H9 (cell line): ENCODE measurements around the gene GLRX. TPM values are rescaled to one million over a fixed set of nuclear protein-coding genes. Genes with fewer than 3 reads are reported as not detected.
A peak's percentile ranks its signal among the peaks of the same experiment; 100 is the strongest.

ENCODE experiments used
- DNase-seq: peaks from one replicate; pipeline ENCODE4 v3.0.0-alpha.2; 2017
- H2AFZ ChIP-seq: one replicate; pipeline ENCODE4 v1.6.1; 2013; ENCODE audit warnings: mild to moderate bottlenecking, low read length, control low read depth, moderate library complexity
- H2AK5ac ChIP-seq: 2 replicates; pipeline ENCODE4 v1.6.1; 2013; ENCODE audit warnings: low read length, control low read depth, mixed read lengths; ENCODE audit not compliant: insufficient read length
- H2BK120ac ChIP-seq: one replicate; pipeline ENCODE4 v1.6.1; 2013; ENCODE audit warnings: low read depth, mild to moderate bottlenecking, low read length, control low read depth, inconsistent platforms; ENCODE audit not compliant: poor library complexity, severe bottlenecking
- H2BK12ac ChIP-seq: 2 replicates; pipeline ENCODE4 v1.6.1; 2013; ENCODE audit warnings: low read length, control low read depth, mixed read lengths, low read depth; ENCODE audit not compliant: insufficient read length
- H2BK15ac ChIP-seq: 2 replicates; pipeline ENCODE4 v1.6.1; 2013; ENCODE audit warnings: low read depth, low read length, control low read depth
- H2BK20ac ChIP-seq: one replicate; pipeline ENCODE4 v1.6.1; 2013; ENCODE audit warnings: low read depth, mild to moderate bottlenecking, low read length, control low read depth, inconsistent platforms; ENCODE audit not compliant: poor library complexity, severe bottlenecking
- H2BK5ac ChIP-seq: 2 replicates; pipeline ENCODE4 v1.6.1; 2013; ENCODE audit warnings: low read length, control low read depth, mixed read lengths; ENCODE audit not compliant: insufficient read length
- H3K14ac ChIP-seq: 2 replicates; pipeline ENCODE4 v1.6.1; 2013; ENCODE audit warnings: low read length, control low read depth; ENCODE audit not compliant: insufficient read depth
- H3K18ac ChIP-seq: 2 replicates; pipeline ENCODE4 v1.6.1; 2013; ENCODE audit warnings: low read depth, mild to moderate bottlenecking, mixed read lengths, low read length, control low read depth; ENCODE audit not compliant: insufficient read length
- H3K23ac ChIP-seq: 2 replicates; pipeline ENCODE4 v1.6.1; 2013; ENCODE audit warnings: low read length, control low read depth, mixed read lengths, low read depth; ENCODE audit not compliant: insufficient read length
- H3K23me2 ChIP-seq: 2 replicates; pipeline ENCODE4 v1.6.1; 2013; ENCODE audit warnings: low read depth, mild to moderate bottlenecking, mixed read lengths, low read length, control low read depth; ENCODE audit not compliant: insufficient read length, poor library complexity, severe bottlenecking
- H3K27ac ChIP-seq: 2 replicates; pipeline ENCODE4 v1.5.1; 2013; ENCODE audit warnings: low read length, control low read depth, mixed read lengths, low read depth; ENCODE audit not compliant: insufficient read length
- H3K27me3 ChIP-seq: 2 replicates; pipeline ENCODE4 v1.6.1; 2013; ENCODE audit warnings: low read length, control low read depth, inconsistent platforms; ENCODE audit not compliant: insufficient read depth
- H3K4ac ChIP-seq: 2 replicates; pipeline ENCODE4 v1.6.1; 2013; ENCODE audit warnings: low read depth, mild to moderate bottlenecking, control low read depth, inconsistent platforms, low read length, moderate library complexity
- H3K4me1 ChIP-seq: 2 replicates; pipeline ENCODE4 v1.6.1; 2013; ENCODE audit warnings: low read length, control low read depth, inconsistent platforms; ENCODE audit not compliant: insufficient read depth
- H3K4me2 ChIP-seq: 2 replicates; pipeline ENCODE4 v1.6.1; 2013; ENCODE audit warnings: low read length, control low read depth, mixed read lengths; ENCODE audit not compliant: insufficient read length, insufficient read depth
- H3K56ac ChIP-seq: 2 replicates; pipeline ENCODE4 v1.6.1; 2013; ENCODE audit warnings: low read depth, mild to moderate bottlenecking, mixed read lengths, low read length, control low read depth; ENCODE audit not compliant: insufficient read length
- H3K79me1 ChIP-seq: 2 replicates; pipeline ENCODE4 v1.6.1; 2013; ENCODE audit warnings: low read depth, mild to moderate bottlenecking, moderate library complexity, low read length, control low read depth, inconsistent platforms; ENCODE audit not compliant: insufficient read depth, poor library complexity, severe bottlenecking
- H3K79me2 ChIP-seq: 2 replicates; pipeline ENCODE4 v1.6.1; 2013; ENCODE audit warnings: low read length, control low read depth, inconsistent platforms; ENCODE audit not compliant: insufficient read depth
- H3K9ac ChIP-seq: 2 replicates; pipeline ENCODE4 v1.6.1; 2013; ENCODE audit warnings: low read length, control low read depth, mixed read lengths; ENCODE audit not compliant: insufficient read length; ENCODE audit errors: extremely low read depth
- H3K9me3 ChIP-seq: one replicate; pipeline ENCODE4 v1.6.1; 2013; ENCODE audit warnings: low read depth, low read length, inconsistent platforms; ENCODE audit not compliant: control insufficient read depth
- H3T11ph ChIP-seq: one replicate; pipeline ENCODE4 v1.6.1; 2013; ENCODE audit warnings: mild to moderate bottlenecking, low read length, control low read depth, inconsistent platforms
- H4K20me1 ChIP-seq: one replicate; pipeline ENCODE4 v1.6.1; 2013; ENCODE audit not compliant: control insufficient read depth, insufficient read length, insufficient read depth
- H4K5ac ChIP-seq: 2 replicates; pipeline ENCODE4 v1.6.1; 2013; ENCODE audit warnings: low read depth, mild to moderate bottlenecking, mixed read lengths, low read length, control low read depth; ENCODE audit not compliant: insufficient read length
- H4K8ac ChIP-seq: replicated peaks from 2 replicates; pipeline ENCODE4 v1.6.1; 2013; ENCODE audit warnings: low read length, control low read depth, mixed read lengths, low read depth; ENCODE audit not compliant: insufficient read length
- H4K91ac ChIP-seq: 2 replicates; pipeline ENCODE4 v1.6.1; 2013; ENCODE audit warnings: low read depth, mild to moderate bottlenecking, moderate library complexity, mixed read lengths, low read length, control low read depth; ENCODE audit not compliant: insufficient read length
- H3K27ac Mint-ChIP-seq, 3 experiments: 2 replicates in 2 of 3; 3 replicates in 1 of 3; pipeline ENCODE4 v1.8.0; 2020 to 2021; ENCODE audit warnings: mixed read lengths in 3 of 3, mild to moderate bottlenecking in 1 of 3, moderate library complexity in 1 of 3
- H3K27me3 Mint-ChIP-seq: 2 replicates; pipeline ENCODE4 v1.8.0; 2021; ENCODE audit warnings: low read depth, mild to moderate bottlenecking, moderate library complexity, mixed read lengths
- H3K36me3 Mint-ChIP-seq, 3 experiments: 2 replicates in 2 of 3; 3 replicates in 1 of 3; pipeline ENCODE4 v1.8.0; 2020 to 2021; ENCODE audit warnings: low read depth in 3 of 3, mixed read lengths in 3 of 3; ENCODE audit not compliant: insufficient read depth in 1 of 3
- H3K4me1 Mint-ChIP-seq, 2 experiments: 2 replicates each; pipeline ENCODE4 v1.8.0; 2020; ENCODE audit warnings: mixed read lengths in 2 of 2
- H3K4me3 Mint-ChIP-seq, 2 experiments: 2 replicates in 1 of 2; 3 replicates in 1 of 2; pipeline ENCODE4 v1.8.0; 2020 to 2021; ENCODE audit warnings: mild to moderate bottlenecking in 2 of 2, mixed read lengths in 2 of 2, moderate library complexity in 1 of 2
- H3K9me3 Mint-ChIP-seq, 2 experiments: 2 replicates in 1 of 2; 3 replicates in 1 of 2; pipeline ENCODE4 v1.8.0; 2020; ENCODE audit warnings: mild to moderate bottlenecking in 2 of 2, mixed read lengths in 2 of 2, moderate library complexity in 1 of 2
- WGBS: extraction: QIAGEN DNeasy Blood & Tissue Kit; methylation state at CpG from one replicate; pipeline ENCODE4 v1.1.7; 2013; ENCODE audit warnings: missing lambda C conversion rate, low lambda C conversion rate, mixed read lengths; ENCODE audit not compliant: insufficient read length; ENCODE audit errors: extremely low coverage; 5-methylcytosine and 5-hydroxymethylcytosine counted together
- total RNA-seq: library from RNA; stranded (reverse); gene quantifications from 2 replicates; pipeline ENCODE4 v1.2.1, GENCODE V29; 2021
- TF ChIP-seq, protein P1 (sequence below): fragments of 200-600 bp; sonication (generic); conservative IDR thresholded peaks from 3 replicates; pipeline ENCODE4 v1.8.0; 2021; ENCODE audit warnings: antibody characterized with exemption, mild to moderate bottlenecking

The GLRX gene
- total RNA-seq, 1 experiment from 2014 or later = 13.8 TPM

DNA sequence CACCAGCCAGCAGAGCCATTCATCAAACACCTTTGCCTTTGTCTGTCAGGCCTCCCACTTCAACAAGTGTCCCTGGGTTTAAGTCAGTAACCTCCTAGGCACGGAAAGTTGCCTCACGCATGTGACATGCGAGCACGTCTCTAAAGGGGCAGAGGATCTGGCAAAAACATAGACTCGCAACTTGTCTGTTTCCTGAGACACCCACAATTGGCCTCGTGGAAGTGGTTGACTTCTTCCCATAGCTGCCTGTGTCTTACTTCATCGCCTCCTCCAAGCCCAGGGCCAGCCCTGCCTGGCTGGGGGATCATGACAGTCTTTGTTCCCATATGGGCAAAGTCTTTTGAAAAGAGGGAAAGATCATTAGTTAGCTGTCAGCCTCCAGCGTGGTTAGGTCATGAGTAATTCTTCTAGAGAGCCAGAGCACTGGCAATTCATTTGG, 35.5 kb upstream of the GLRX start:
- no peaks in the 10 kb centered on the region for H4K20me1 ChIP-seq
- Mint-ChIP-seq H3K4me3 (no peak overlapping the region), H3K36me3 (no peaks in the 10 kb centered on the region), H3K4me1 (peaks cover 22 to 24% of the 10 kb centered on the region in 2 experiments), H3K27ac (peak overlapping the region in 1 of 3 experiments; percentile 24; a peak in 1 of 7 replicates), H3K27me3 (peaks cover 6% of the 10 kb centered on the region), H3K9me3 (no peaks in the 10 kb centered on the region; a peak in 2 of 5 replicates)
- no peak overlapping the region for H2BK15ac ChIP-seq
- H4K5ac ChIP-seq = no peak overlapping the region
- H3K4ac ChIP-seq = no peak overlapping the region
- H3K18ac ChIP-seq = no peak overlapping the region
- no peak overlapping the region for H4K8ac ChIP-seq
- H3T11ph ChIP-seq = no peak overlapping the region
- no peak overlapping the region for H3K27ac ChIP-seq
- 0 out of 2 replicates have a peak, but pooled peaks cover under 1% of the 10 kb centered on the region for H3K4me1 ChIP-seq
- H3K23me2 ChIP-seq = no peaks in the 10 kb centered on the region
- DNase-seq = no peak
- no peak overlapping the region for H2BK12ac ChIP-seq
- H3K79me1 ChIP-seq = no peaks in the 10 kb centered on the region
- no peak overlapping the region for H2AK5ac ChIP-seq
- no peak overlapping the region for H3K23ac ChIP-seq
- TF ChIP-seq, protein P1, sequence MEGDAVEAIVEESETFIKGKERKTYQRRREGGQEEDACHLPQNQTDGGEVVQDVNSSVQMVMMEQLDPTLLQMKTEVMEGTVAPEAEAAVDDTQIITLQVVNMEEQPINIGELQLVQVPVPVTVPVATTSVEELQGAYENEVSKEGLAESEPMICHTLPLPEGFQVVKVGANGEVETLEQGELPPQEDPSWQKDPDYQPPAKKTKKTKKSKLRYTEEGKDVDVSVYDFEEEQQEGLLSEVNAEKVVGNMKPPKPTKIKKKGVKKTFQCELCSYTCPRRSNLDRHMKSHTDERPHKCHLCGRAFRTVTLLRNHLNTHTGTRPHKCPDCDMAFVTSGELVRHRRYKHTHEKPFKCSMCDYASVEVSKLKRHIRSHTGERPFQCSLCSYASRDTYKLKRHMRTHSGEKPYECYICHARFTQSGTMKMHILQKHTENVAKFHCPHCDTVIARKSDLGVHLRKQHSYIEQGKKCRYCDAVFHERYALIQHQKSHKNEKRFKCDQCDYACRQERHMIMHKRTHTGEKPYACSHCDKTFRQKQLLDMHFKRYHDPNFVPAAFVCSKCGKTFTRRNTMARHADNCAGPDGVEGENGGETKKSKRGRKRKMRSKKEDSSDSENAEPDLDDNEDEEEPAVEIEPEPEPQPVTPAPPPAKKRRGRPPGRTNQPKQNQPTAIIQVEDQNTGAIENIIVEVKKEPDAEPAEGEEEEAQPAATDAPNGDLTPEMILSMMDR = no peak
- H4K91ac ChIP-seq = no peak overlapping the region
- H3K9ac ChIP-seq = no peak overlapping the region
- no peak overlapping the region for H3K4me2 ChIP-seq
- H2BK5ac ChIP-seq = no peak overlapping the region
- no peaks in the 10 kb centered on the region for H3K9me3 ChIP-seq
- WGBS = no CpG with 5 or more reads among the region's 8 CpGs
- H3K14ac ChIP-seq = no peak overlapping the region
- no peak overlapping the region for H3K56ac ChIP-seq
- H2BK120ac ChIP-seq = no peak overlapping the region
- no peaks in the 10 kb centered on the region for H3K79me2 ChIP-seq
- H3K27me3 ChIP-seq = no peaks in the 10 kb centered on the region
- no peak overlapping the region for H2BK20ac ChIP-seq
- no peak overlapping the region for H2AFZ ChIP-seq
